Tibial nerve (tissue), 4 donors: ENCODE data around the gene ST6GALNAC3.

Source experiments
- EP300 ChIP-seq, 2 donors: sonication (generic); formaldehyde crosslinking; IDR thresholded peaks; one replicate each; pipeline ENCODE4 v1.6.1; 2017; ENCODE audit warnings: antibody characterized with exemption in 2 of 2, mild to moderate bottlenecking in 1 of 2
- TF ChIP-seq, protein P1 (sequence below), 5 experiments: fragments of 200-600 bp in 3 of 5; fragments of 450-650 bp in 2 of 5; sonication (generic) in 3 of 5; IDR thresholded peaks; one replicate each; pipeline ENCODE4 v1.5.1; 2016 to 2019; ENCODE audit warnings: antibody characterized with exemption in 5 of 5, mild to moderate bottlenecking in 3 of 5, moderate library complexity in 2 of 5

- TF ChIP-seq, protein P1, sequence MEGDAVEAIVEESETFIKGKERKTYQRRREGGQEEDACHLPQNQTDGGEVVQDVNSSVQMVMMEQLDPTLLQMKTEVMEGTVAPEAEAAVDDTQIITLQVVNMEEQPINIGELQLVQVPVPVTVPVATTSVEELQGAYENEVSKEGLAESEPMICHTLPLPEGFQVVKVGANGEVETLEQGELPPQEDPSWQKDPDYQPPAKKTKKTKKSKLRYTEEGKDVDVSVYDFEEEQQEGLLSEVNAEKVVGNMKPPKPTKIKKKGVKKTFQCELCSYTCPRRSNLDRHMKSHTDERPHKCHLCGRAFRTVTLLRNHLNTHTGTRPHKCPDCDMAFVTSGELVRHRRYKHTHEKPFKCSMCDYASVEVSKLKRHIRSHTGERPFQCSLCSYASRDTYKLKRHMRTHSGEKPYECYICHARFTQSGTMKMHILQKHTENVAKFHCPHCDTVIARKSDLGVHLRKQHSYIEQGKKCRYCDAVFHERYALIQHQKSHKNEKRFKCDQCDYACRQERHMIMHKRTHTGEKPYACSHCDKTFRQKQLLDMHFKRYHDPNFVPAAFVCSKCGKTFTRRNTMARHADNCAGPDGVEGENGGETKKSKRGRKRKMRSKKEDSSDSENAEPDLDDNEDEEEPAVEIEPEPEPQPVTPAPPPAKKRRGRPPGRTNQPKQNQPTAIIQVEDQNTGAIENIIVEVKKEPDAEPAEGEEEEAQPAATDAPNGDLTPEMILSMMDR (IDR thresholded peaks at IDR 0.05): no peak
- TF ChIP-seq EP300 (IDR thresholded peaks at IDR 0.05): no peak
These were observed 353.5 kb downstream of the ST6GALNAC3 start for GRCh38 chr1:76428028-76428427.
